CD14-positive monocyte (primary cell): ENCODE measurements around the gene STRBP. TPM values are rescaled to one million over a fixed set of nuclear protein-coding genes. Genes with fewer than 3 reads are reported as not detected.

Experiments
- DNase-seq, 3 donors: peaks; one replicate each; pipeline ENCODE4 v3.0.0-alpha.2; 2011 to 2022
- H2AFZ ChIP-seq: 2 replicates; pipeline ENCODE4 v1.6.0; 2012; ENCODE audit warnings: mild to moderate bottlenecking, low read depth, low read length, inconsistent platforms; ENCODE audit not compliant: insufficient read depth, poor library complexity, severe bottlenecking
- H3K27ac ChIP-seq, 2 donors: 1 replicate in 1 of 2; 2 replicates in 1 of 2; pipeline ENCODE4 v1.5.1; 2012 to 2013; ENCODE audit warnings: low read length in 2 of 2, control low read depth in 1 of 2, inconsistent platforms in 1 of 2, low read depth in 1 of 2, mild to moderate bottlenecking in 1 of 2
- H3K27me3 ChIP-seq, 2 donors: one replicate each; pipeline versions ENCODE4 v1.6.0 to v1.6.1; 2011 to 2013; ENCODE audit warnings: low read length in 2 of 2; ENCODE audit not compliant: control insufficient read depth in 2 of 2, insufficient read depth in 2 of 2
- H3K36me3 ChIP-seq, 2 donors: replicated peaks in 1 of 2; 1 replicate in 1 of 2; 2 replicates in 1 of 2; pipeline versions ENCODE4 v1.5.1 to v1.6.1; 2012 to 2013; ENCODE audit warnings: low read length in 2 of 2, control low read depth in 1 of 2, inconsistent platforms in 1 of 2, mild to moderate bottlenecking in 1 of 2; ENCODE audit not compliant: insufficient read depth in 2 of 2, control insufficient read depth in 1 of 2
- H3K4me1 ChIP-seq, 2 donors: 1 replicate in 1 of 2; 2 replicates in 1 of 2; pipeline versions ENCODE4 v1.5.1 to v1.6.1; 2012 to 2013; ENCODE audit warnings: low read length in 2 of 2, control low read depth in 1 of 2, inconsistent platforms in 1 of 2, mild to moderate bottlenecking in 1 of 2, moderate library complexity in 1 of 2; ENCODE audit not compliant: insufficient read depth in 2 of 2, control insufficient read depth in 1 of 2
- H3K4me2 ChIP-seq: replicated peaks from 2 replicates; pipeline ENCODE3; 2012; ENCODE audit warnings: low read length, moderate library complexity, mild to moderate bottlenecking; ENCODE audit not compliant: poor library complexity, severe bottlenecking; ENCODE audit errors: extremely low read depth
- H3K4me3 ChIP-seq, 3 experiments: fragments of 200-600 bp in 1 of 3; sonication (generic) in 1 of 3; replicated peaks in 1 of 3; 1 replicate in 2 of 3; 2 replicates in 1 of 3; pipeline ENCODE4 v1.5.1; 2011 to 2013; ENCODE audit warnings: low read length in 3 of 3, mild to moderate bottlenecking in 3 of 3, control low read depth in 2 of 3, low read depth in 2 of 3, inconsistent platforms in 1 of 3, moderate library complexity in 1 of 3
- H3K79me2 ChIP-seq: 2 replicates; pipeline ENCODE4 v1.6.0; 2012; ENCODE audit warnings: mild to moderate bottlenecking, control low read depth, inconsistent platforms, low read length, moderate library complexity; ENCODE audit not compliant: insufficient read depth
- H3K9ac ChIP-seq: 2 replicates; pipeline ENCODE4 v1.6.0; 2017; ENCODE audit warnings: low read length, mild to moderate bottlenecking; ENCODE audit not compliant: insufficient read depth, poor library complexity, severe bottlenecking
- H3K9me3 ChIP-seq, 2 donors: replicated peaks in 1 of 2; 1 replicate in 1 of 2; 2 replicates in 1 of 2; pipeline versions ENCODE4 v1.5.1 to v1.6.1; 2012 to 2013; ENCODE audit warnings: low read length in 2 of 2, control low read depth in 1 of 2; ENCODE audit not compliant: control insufficient read depth in 1 of 2, insufficient read depth in 1 of 2
- H4K20me1 ChIP-seq: 2 replicates; pipeline ENCODE4 v1.6.0; 2012; ENCODE audit warnings: mild to moderate bottlenecking, low read length, control low read depth, moderate library complexity; ENCODE audit not compliant: insufficient read depth
- H3K27ac Mint-ChIP-seq, 7 donors: one replicate each; pipeline ENCODE4 v1.8.0; 2020; ENCODE audit warnings: mild to moderate bottlenecking in 7 of 7, mixed read lengths in 7 of 7, moderate library complexity in 6 of 7, inconsistent platforms in 2 of 7
- H3K27me3 Mint-ChIP-seq, 3 donors: one replicate each; pipeline ENCODE4 v1.8.0; 2021 to 2022; ENCODE audit warnings: low read depth in 3 of 3, mild to moderate bottlenecking in 3 of 3, mixed read lengths in 3 of 3, moderate library complexity in 3 of 3, inconsistent platforms in 1 of 3
- H3K36me3 Mint-ChIP-seq, 2 donors: one replicate each; pipeline ENCODE4 v1.8.0; 2020; ENCODE audit warnings: mixed read lengths in 2 of 2, inconsistent platforms in 1 of 2, mild to moderate bottlenecking in 1 of 2
- H3K4me1 Mint-ChIP-seq: one replicate; pipeline ENCODE4 v1.8.0; 2020; ENCODE audit warnings: mild to moderate bottlenecking, mixed read lengths
- H3K4me3 Mint-ChIP-seq, 2 donors: one replicate each; pipeline ENCODE4 v1.8.0; 2020; ENCODE audit warnings: mild to moderate bottlenecking in 2 of 2, mixed read lengths in 2 of 2, moderate library complexity in 1 of 2
- H3K9me3 Mint-ChIP-seq, 7 donors: one replicate each; pipeline ENCODE4 v1.8.0; 2020 to 2022; ENCODE audit warnings: mixed read lengths in 7 of 7, mild to moderate bottlenecking in 6 of 7, moderate library complexity in 6 of 7, inconsistent platforms in 2 of 7
- CTCF ChIP-seq: fragments of 200-600 bp; IDR thresholded peaks from one replicate; pipeline ENCODE4 v1.8.0; 2022; ENCODE audit warnings: antibody characterized with exemption, mild to moderate bottlenecking
- WGBS: methylation state at CpG from one replicate; pipeline ENCODE4 v1.1.5; 2013; ENCODE audit warnings: missing lambda C conversion rate; ENCODE audit not compliant: insufficient coverage; 5-methylcytosine and 5-hydroxymethylcytosine counted together
- intact Hi-C, 2 donors: fragments of 100-400 bp; cut with micrococcal nuclease; formaldehyde crosslinking; loops; one replicate each; pipeline versions ENCODE4 v1.15.0 to v1.15.1; 2023
- polyA plus RNA-seq, 3 donors: library from polyadenylated mRNA; depleted of rRNA in 1 of 3; unstranded in 2 of 3; stranded (reverse) in 1 of 3; fragments of 300-500 nt in 2 of 3; fragments of >200 nt in 1 of 3; fragmentation: Illumina TruSeq in 2 of 3; gene quantifications; 1 replicate in 2 of 3; 2 replicates in 1 of 3; pipeline ENCODE4 v1.2.3, GENCODE V29; 2012 to 2021

Gene STRBP
- polyA plus RNA-seq, 3 donors: 0.97 to 1.9 (median 1.9) TPM

GRCh38 chr9:123300554-123300953 lies 32.2 kb upstream of the STRBP start:
- Histone ChIP-seq H3K79me2 (no peaks in the 10 kb centered on the region), H3K9me3 (no peaks in the 10 kb centered on the region), H4K20me1 (no peaks in the 10 kb centered on the region), H3K4me1 (no peaks in the 10 kb centered on the region), H3K27me3 (no peaks in the 10 kb centered on the region), H2AFZ (no peak overlapping the region), H3K27ac (no peak overlapping the region), H3K36me3 (no peaks in the 10 kb centered on the region), H3K4me2 (no peak overlapping the region), H3K9ac (no peak overlapping the region), H3K4me3 (no peak overlapping the region)
- H3K4me1 Mint-ChIP-seq: no peaks in the 10 kb centered on the region
- H3K36me3 Mint-ChIP-seq: no peaks in the 10 kb centered on the region
- peak overlapping the region in 1 of 7 donors; percentile 9 for H3K27ac Mint-ChIP-seq
- DNase-seq: no peak
- intact Hi-C loops: no loop called here
- H3K4me3 Mint-ChIP-seq: no peak overlapping the region
- no peak for TF ChIP-seq CTCF
- H3K9me3 Mint-ChIP-seq: no peaks in the 10 kb centered on the region
- peaks cover 0 to 3% (median 2%) of the 10 kb centered on the region in 3 donors for H3K27me3 Mint-ChIP-seq
- WGBS: 100% methylated on average over 1 of the region's 3 CpGs

GRCh38 chr9:123299558-123300126 lies 31.3 kb upstream of the STRBP start:
- H3K4me1 Mint-ChIP-seq: no peaks in the 10 kb centered on the region
- H3K9ac ChIP-seq: no peak overlapping the region
- H3K36me3 Mint-ChIP-seq: no peaks in the 10 kb centered on the region
- no peak overlapping the region for H2AFZ ChIP-seq
- H3K4me3 ChIP-seq: no peak overlapping the region
- intact Hi-C loops: no loop called here
- no peaks in the 10 kb centered on the region for H3K27me3 ChIP-seq
- no peak overlapping the region for H3K27ac Mint-ChIP-seq
- no peak overlapping the region for H3K27ac ChIP-seq
- H3K27me3 Mint-ChIP-seq: peaks cover 0 to 3% (median 2%) of the 10 kb centered on the region in 3 donors
- no peaks in the 10 kb centered on the region for H4K20me1 ChIP-seq
- no peaks in the 10 kb centered on the region for H3K4me1 ChIP-seq
- TF ChIP-seq CTCF: no peak
- H3K9me3 Mint-ChIP-seq: no peaks in the 10 kb centered on the region
- no peaks in the 10 kb centered on the region for H3K36me3 ChIP-seq
- H3K4me2 ChIP-seq: no peak overlapping the region
- H3K79me2 ChIP-seq: no peaks in the 10 kb centered on the region
- 93% methylated on average over 9 of the region's 10 CpGs for WGBS
- no peaks in the 10 kb centered on the region for H3K9me3 ChIP-seq
- H3K4me3 Mint-ChIP-seq: no peak overlapping the region
- DNase-seq: no peak
